Dermis blood vessel endothelial cell (primary cell): ENCODE measurements around the gene STK4. TPM values are rescaled to one million over a fixed set of nuclear protein-coding genes. Genes with fewer than 3 reads are reported as not detected.

Experiments used
- DNase-seq: peaks from one replicate; pipeline ENCODE4 v3.0.0; 2010
- total RNA-seq: library from RNA; depleted of rRNA; stranded (reverse); fragments of >200 nt; gene quantifications from 2 replicates; pipeline ENCODE4 v1.2.3, GENCODE V29; 2014

The STK4 gene
- total RNA-seq, 1 donor from 2014 or later: 26.2 TPM

DNA sequence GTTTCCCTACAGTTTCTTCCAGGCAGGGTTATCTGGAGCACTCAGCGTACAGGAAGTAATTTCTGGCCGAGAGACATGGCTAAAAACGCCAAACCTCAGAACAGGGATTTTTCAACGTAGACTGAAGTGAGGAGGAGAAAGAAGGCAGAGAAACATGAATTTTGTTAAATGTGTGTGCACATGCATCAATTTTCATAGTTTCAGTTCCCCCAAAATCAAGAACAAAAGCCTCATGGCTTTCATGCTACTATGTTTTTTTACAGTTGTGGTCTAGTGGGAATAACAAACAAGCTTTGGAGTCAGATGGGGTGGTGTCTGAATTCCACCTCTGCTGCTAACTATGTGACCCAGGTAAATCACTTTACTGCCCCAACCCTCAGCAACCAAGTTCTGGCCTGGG, 11.0 kb upstream of the STK4 start:
- no peak for DNase-seq

- no peak for DNase-seq
Observed at GRCh38 chr20:44956410-44956809, 9.9 kb upstream of the STK4 start.

GRCh38 chr20:44958276-44958675, 8.0 kb upstream of the STK4 start:
- DNase-seq: no peak

DNA sequence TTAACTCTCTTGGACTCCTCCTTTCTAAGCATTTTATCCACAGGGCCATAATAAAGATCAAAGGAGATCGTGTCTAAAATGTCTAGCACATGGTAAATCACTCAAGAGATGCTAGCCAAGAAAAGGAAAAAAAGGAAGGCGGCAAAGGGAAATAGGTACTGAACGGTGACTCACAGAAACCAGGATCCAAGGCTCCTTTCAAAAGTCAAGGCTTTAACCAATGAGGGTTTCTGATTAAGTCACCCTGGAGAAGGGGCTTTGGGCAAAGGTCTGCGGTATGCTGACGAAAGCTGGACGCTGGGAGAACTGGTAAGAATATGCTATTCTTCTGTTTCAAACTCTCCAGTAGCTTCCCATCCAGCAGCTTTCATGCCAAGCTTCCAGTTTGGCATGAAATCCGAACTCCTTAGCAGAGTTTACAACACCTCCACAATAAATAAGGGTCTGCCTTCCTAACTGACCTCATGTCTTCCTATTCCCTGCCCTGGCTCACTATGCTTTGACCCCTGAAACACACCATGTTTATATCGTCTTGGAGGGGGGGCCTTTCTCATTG, 7.2 kb upstream of the STK4 start:
- peak; percentile 51 for DNase-seq

GRCh38 chr20:44959638-44960102, 6.6 kb upstream of the STK4 start:
- DNase-seq: peak; percentile 77

DNA sequence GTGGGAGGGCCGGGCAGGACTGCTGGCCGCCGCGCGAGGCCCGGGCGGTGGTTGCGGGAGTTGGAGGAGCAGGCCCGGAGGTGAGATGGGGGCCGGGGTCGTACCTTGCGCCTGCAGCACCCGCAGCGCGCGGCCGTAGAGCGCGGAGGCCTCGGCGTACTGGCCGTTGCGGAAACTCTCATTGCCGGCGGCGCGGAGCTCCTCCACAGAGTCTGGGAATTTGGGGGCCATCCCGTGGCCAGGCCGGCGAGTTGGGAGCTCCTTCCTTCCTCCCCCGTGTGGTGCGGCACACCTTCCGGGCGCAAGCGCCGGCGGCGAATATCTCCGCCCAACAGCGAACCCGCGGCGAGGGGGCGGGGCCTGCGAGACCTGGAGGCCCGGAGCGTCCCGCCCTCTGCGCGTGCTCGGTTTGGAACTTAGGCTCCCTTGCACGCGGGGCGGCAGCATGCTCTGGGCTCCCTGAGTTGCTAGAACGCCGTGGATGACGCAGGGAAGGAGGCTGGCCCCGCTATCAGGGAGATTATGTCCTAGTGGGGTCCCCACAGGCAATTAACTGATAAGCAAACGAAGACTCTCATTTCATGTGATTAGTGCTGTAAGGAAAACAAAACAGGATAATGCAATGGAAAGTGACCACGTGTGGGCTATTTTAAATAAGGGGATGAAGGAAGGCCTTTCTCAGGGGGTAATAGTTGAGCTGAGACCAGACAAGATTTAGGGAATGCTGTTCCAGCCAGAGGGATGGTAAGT, 6.0 kb upstream of the STK4 start, which contains the start of gene TOMM34:
Gene TOMM34 (minus strand): TSS at position 295 of the 750 bp plus-strand sequence. CDS start 64 bp downstream, at position 231.
- DNase-seq: peak; percentile 95

- DNase-seq: no peak
Observed at GRCh38 chr20:44961011-44961869, 5.1 kb upstream of the STK4 start.

DNA sequence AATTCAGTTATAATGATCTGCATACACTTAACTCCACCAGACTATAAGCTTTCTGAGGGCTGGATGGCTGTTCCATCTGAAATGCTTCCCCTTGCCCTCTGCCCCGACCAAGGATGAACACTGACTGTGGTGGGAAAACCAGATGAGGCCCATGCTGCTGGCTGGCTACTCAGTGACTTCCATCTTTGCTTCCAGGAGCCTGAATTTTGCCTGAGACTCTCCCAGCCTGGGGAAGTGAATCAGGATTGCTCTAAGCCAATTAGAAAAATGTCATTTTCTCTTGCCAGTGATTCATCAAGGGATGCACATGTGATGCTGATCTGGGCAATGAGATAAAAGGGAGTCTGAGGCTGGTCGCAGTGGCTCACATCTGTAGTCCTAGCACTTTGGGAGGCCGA, 4.4 kb upstream of the STK4 start:
- DNase-seq: peak; percentile 50

DNA sequence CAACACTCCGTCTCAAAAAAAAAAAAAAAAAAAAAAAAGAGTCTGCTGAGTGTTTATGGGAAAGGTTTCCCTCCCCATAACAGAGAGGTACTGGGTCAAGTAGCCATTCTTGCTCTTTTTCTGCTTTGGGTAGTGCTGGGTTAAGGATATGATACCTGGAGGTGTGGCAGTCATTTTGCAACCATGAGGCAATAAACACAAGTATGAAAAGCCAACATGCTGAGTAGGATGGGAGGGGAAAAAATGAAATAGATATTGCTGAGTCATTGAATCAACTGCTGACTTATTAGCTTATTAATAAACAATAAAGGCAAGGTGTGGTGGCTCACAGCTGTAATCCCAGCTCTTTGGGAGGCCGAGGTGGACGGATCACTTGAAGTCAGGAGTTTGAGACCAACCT, 3.8 kb upstream of the STK4 start:
- no peak for DNase-seq

GRCh38 chr20:44963325-44964215, 2.7 kb upstream of the STK4 start:
- DNase-seq: no peak

DNA sequence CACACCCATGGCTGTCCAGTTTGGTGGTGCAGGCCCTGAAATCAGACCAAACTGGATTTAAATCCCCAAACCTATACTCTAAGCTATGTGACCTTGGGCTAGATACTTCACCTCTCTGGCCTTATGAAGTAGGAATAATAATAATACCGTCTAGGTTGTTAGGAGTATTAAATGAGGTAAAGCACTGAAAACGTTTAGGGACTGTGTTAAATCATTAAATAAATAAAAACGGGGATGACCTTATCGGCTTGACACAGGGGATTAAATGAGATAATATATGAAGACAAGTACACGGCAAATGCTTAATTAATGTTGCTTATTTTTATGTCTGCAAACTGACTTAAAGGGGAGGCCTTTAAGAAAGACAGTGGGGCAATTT, 672 bp upstream of the STK4 start:
- no peak for DNase-seq

- DNase-seq: peak; percentile 32
Observed at GRCh38 chr20:44967207-44967807, 995 bp downstream of the STK4 start.

- DNase-seq: peak; percentile 10
Observed at GRCh38 chr20:44969300-44969894, 3.1 kb downstream of the STK4 start.

DNA sequence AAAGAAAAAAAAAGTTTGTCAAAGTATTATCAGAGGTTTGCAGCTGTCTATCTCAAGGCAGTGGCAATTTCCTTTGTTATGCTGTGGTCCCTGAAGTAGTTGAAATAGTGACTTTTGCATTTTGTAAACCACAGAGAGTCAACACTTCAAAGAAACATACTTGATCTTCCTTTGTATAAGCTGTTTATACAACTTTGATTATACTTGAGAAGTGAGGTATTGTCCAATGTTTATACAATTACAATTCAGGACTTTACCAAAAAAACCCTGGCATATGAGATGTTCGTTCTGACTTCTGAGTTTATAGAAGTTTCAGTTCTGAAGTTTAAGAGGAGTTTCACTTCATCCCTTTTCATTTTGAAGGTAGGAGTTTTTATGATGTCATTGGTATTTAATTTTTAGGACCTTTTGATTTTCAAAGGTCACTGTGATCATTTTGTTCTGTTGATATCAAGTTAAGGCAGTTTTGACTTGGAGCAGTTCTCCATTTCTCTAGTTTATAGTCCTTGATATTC, 4.0 kb downstream of the STK4 start:
- DNase-seq: peak; percentile 32

GRCh38 chr20:44973053-44973452, 6.7 kb downstream of the STK4 start:
- DNase-seq: peak; percentile 60

- DNase-seq: no peak
Observed at GRCh38 chr20:44976698-44977097, 10.4 kb downstream of the STK4 start.

DNA sequence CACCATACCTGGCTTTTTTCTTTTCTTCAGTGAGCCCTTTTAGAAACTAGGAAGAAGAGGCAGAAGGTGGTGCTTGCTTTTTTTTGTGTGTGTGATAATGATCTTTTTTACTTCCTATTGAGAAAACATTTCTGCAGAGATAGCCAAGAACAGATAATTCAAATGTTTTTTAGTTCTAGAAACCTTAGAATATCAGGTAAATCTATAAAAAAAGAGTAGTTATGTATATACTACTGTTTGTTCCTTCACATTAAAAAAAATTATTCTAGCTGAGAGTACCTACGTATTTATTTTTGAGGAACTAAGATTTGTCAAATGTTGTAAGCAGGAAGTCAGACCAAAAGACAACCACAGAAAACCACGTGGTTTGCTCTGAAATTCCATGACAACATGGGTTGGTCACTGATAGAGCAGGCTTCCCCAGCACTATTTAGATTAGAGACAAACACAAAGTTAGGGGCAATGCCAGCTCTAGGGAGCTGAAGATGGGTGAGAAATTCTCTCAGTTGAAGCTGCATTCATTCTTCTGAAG, 12.8 kb downstream of the STK4 start:
- DNase-seq: peak; percentile 28

GRCh38 chr20:44981736-44982406, 15.6 kb downstream of the STK4 start:
- DNase-seq: no peak

DNA sequence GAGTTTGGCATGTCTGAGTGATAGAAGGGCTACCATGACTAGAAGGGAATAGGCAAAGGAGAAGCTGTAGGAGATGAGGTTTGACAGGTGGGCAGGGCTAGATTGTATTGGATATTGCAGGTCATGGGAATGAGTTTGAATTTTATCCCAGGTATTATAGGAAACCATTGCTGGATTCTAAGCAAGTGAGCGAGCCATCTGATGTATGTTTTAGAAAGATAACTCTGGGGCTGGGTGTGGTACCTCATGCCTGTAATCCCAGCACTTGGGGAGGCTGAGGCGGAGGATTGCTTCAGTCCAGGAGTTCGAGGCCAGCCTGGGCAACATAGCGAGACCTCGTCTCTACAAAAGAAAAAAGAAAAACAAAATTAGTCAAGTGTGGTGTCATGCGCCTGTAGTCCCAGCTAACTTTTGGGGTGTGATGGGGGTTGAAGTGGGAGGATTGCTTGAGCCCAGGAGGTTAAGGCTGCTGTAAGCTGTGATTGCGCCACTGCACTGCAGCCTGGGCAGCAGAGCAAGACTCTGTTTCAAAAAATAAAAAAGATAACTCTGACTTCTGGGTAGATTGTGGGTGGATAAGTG, 16.9 kb downstream of the STK4 start:
- DNase-seq: no peak

DNA sequence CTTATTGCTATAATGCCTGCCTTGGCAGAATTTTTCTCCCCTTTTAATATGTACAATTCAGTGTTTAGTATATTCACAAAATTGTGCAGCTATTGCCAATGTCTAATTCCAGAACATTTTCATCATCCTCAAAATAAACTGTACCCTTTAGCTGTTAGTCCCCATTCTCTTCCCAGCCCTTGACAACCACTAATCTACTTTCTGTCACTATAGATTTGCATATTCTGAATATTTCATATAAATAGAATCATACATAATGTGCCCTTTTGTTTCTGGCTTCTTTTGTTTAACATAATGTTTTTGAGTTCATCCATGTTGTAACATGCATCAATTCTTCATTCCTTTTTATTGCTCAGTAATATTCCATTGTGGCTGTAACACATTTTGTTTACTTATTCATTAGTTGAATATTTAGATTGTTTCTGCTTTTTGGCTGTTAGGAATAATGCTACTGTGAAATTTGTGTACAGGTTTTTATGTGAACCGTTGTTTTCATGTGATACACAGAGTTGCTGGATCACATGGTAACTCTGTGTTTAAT, 22.4 kb downstream of the STK4 start:
- no peak for DNase-seq
